ENCODE measurements around the gene SRPX2.

SRPX2 gene

GRCh38 chrX:100650841-100651240 is 6.8 kb downstream of the SRPX2 start:
- no peak for DNase-seq

- no peak for DNase-seq
Observed at GRCh38 chrX:100652266-100652665, 8.3 kb downstream of the SRPX2 start.

GRCh38 chrX:100654261-100654660 is 10.3 kb downstream of the SRPX2 start:
- DNase-seq: no peak

GRCh38 chrX:100658941-100659381 is 15.0 kb downstream of the SRPX2 start:
- DNase-seq: no peak

GRCh38 chrX:100659431-100660137 is 15.6 kb downstream of the SRPX2 start:
- no peak for DNase-seq

GRCh38 chrX:100662170-100662569 is 18.2 kb downstream of the SRPX2 start:
- DNase-seq: no peak

- no peak for DNase-seq
Observed at GRCh38 chrX:100662796-100663195, 18.8 kb downstream of the SRPX2 start.

GRCh38 chrX:100663642-100664041 is 19.6 kb downstream of the SRPX2 start:
- DNase-seq: no peak

GRCh38 chrX:100672966-100673365 is 29.0 kb downstream of the SRPX2 start:
- no peak for DNase-seq

GRCh38 chrX:100673397-100673953 is 29.5 kb downstream of the SRPX2 start:
- no peak for DNase-seq

- DNase-seq: no peak
Observed at GRCh38 chrX:100674705-100675104, 30.7 kb downstream of the SRPX2 start.

- no peak for DNase-seq
Observed at GRCh38 chrX:100677611-100678181, 33.7 kb downstream of the SRPX2 start.

GRCh38 chrX:100680756-100681155 is 36.8 kb downstream of the SRPX2 start:
- no peak for DNase-seq

GRCh38 chrX:100681599-100681998 is 37.6 kb downstream of the SRPX2 start:
- DNase-seq: no peak

GRCh38 chrX:100682939-100683338 is 38.9 kb downstream of the SRPX2 start:
- DNase-seq: no peak

- peak; percentile 49 to 63 for DNase-seq
Observed at GRCh38 chrX:100685284-100685996, 41.4 kb downstream of the SRPX2 start.

- DNase-seq: no peak
Observed at GRCh38 chrX:100685997-100686305, 42.0 kb downstream of the SRPX2 start.

- DNase-seq: no peak
Observed at GRCh38 chrX:100687128-100687527, 43.1 kb downstream of the SRPX2 start.

- no peak for DNase-seq
Observed at GRCh38 chrX:100687546-100687945, 43.5 kb downstream of the SRPX2 start.

- DNase-seq: no peak
Observed at GRCh38 chrX:100695302-100695701, 51.3 kb downstream of the SRPX2 start.

GRCh38 chrX:100695991-100696390 is 52.0 kb downstream of the SRPX2 start:
- DNase-seq: no peak

- DNase-seq: no peak
Observed at GRCh38 chrX:100696699-100697351, 52.8 kb downstream of the SRPX2 start.

- DNase-seq: no peak
Observed at GRCh38 chrX:100698551-100698950, 54.6 kb downstream of the SRPX2 start.

Data from hippocampal formation (tissue), 2 donors.